ENCODE measurements around the gene KNDC1. TPM values are rescaled to one million over a fixed set of nuclear protein-coding genes. Genes with fewer than 3 reads are reported as not detected.

KNDC1 gene
- total and polyA plus RNA-seq, 2 donors (not counting 1 experiment from before 2014, with no cell fraction given): 0.17 to 0.45 TPM

GRCh38 chr10:133203652-133204195 lies 43.7 kb downstream of the KNDC1 start:
- Histone ChIP-seq H3K27me3 (replicated peaks in 1 of 4; ENCODE audit: control extremely low read depth in 1 of 4, control insufficient read depth in 3 of 4, insufficient read depth in 4 of 4, low read length in 3 of 4) (no peaks in the 10 kb centered on the region), H3K9me3 (ENCODE audit: control extremely low read depth in 1 of 3, control insufficient read depth in 2 of 3, insufficient read depth in 1 of 3, low read length in 2 of 3) (peaks cover 0 to under 1% (median 0%) of the 10 kb centered on the region in 3 donors), H3K4me2 (replicated peaks; ENCODE audit: low read depth, low read length, poor library complexity, severe bottlenecking) (no peak overlapping the region), H3K27ac (ENCODE audit: low read length in 2 of 2) (no peak overlapping the region), H3K9ac (ENCODE audit: low read length) (no peak overlapping the region), H3K4me3 (ENCODE audit: control extremely low read depth in 1 of 5, extremely low read depth in 1 of 5, insufficient read depth in 1 of 5, low read depth in 2 of 5, low read length in 4 of 5) (no peak overlapping the region), H2AFZ (ENCODE audit: insufficient read depth, low read depth, low read length, poor library complexity, severe bottlenecking) (no peak overlapping the region), H3K79me2 (ENCODE audit: control insufficient read depth, insufficient read depth, low read length) (no peaks in the 10 kb centered on the region), H3K4me1 (ENCODE audit: control insufficient read depth in 2 of 2, insufficient read depth in 2 of 2, low read length in 2 of 2) (no peaks in the 10 kb centered on the region), H3K36me3 (replicated peaks in 1 of 2; ENCODE audit: control extremely low read depth in 1 of 2, control insufficient read depth in 1 of 2, extremely low read depth in 1 of 2, insufficient read depth in 2 of 2, low read length in 1 of 2) (no peaks in the 10 kb centered on the region), H4K20me1 (ENCODE audit: control insufficient read depth, insufficient read depth, low read length, poor library complexity, severe bottlenecking) (no peaks in the 10 kb centered on the region)
- ChIA-PET POLR2A (no interaction called here), CTCF (no interaction called here)
- no peaks in the 10 kb centered on the region for H3K9me3 Mint-ChIP-seq (ENCODE audit: insufficient read depth)
- DNase-seq (no peak), ATAC-seq (ENCODE audit: low read depth) (no peak)
- no peak overlapping the region for H3K27ac Mint-ChIP-seq
- no peaks in the 10 kb centered on the region for H3K27me3 Mint-ChIP-seq
- no peak overlapping the region for H3K4me3 Mint-ChIP-seq
- intact Hi-C loops (cut with micrococcal nuclease): no loop called here
- 93% methylated on average over 26 of the region's 31 CpGs for WGBS (ENCODE audit: insufficient coverage)
- H3K4me1 Mint-ChIP-seq: no peaks in the 10 kb centered on the region
- TF ChIP-seq, protein P1, sequence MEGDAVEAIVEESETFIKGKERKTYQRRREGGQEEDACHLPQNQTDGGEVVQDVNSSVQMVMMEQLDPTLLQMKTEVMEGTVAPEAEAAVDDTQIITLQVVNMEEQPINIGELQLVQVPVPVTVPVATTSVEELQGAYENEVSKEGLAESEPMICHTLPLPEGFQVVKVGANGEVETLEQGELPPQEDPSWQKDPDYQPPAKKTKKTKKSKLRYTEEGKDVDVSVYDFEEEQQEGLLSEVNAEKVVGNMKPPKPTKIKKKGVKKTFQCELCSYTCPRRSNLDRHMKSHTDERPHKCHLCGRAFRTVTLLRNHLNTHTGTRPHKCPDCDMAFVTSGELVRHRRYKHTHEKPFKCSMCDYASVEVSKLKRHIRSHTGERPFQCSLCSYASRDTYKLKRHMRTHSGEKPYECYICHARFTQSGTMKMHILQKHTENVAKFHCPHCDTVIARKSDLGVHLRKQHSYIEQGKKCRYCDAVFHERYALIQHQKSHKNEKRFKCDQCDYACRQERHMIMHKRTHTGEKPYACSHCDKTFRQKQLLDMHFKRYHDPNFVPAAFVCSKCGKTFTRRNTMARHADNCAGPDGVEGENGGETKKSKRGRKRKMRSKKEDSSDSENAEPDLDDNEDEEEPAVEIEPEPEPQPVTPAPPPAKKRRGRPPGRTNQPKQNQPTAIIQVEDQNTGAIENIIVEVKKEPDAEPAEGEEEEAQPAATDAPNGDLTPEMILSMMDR (IDR thresholded peaks at IDR 0.05): no peak
- TF ChIP-seq EZH2 (IDR thresholded peaks at IDR 0.05; ENCODE audit: borderline replicate concordance, insufficient read depth, low read depth, low read length, poor library complexity, severe bottlenecking): no peak

DNA sequence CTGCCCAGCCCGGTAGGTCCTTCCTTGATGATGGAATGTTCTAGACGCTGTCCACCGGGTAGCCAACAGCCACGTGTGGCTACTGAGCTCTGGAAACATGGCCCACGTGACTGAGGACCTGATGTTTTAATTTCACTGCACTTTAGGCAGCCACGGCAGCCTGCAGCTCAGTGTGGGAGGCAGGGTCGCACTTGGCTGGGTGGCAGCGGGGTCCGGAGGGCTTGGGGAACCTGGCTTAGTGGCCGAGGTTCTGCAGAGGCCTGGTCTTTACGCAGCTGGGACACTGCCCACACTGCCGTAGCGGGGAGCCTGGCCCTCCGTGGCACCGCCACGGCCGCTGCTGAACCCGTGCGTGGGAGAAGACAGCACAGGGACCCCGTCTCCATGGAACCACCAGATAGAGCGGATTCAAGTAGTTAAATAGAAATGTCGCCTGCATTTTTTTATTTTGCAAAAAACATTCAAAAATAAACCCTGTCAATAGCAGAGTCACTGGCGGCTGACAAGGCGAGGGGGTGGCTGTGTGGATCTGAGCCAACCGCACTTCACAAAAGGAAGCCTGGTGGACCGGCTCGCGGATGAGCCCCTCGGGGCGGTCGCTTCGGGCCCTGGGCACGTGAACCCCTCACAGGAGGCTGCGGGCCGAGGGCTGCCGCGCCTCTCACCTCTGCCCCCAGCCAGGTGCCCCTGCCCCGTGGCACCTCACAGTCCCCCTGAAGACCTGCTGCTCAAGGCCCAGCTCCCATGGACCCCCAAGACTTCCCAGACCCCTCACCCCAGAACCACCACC lies 44.4 kb downstream of the KNDC1 start:
- Histone ChIP-seq H3K36me3 (replicated peaks in 1 of 2; ENCODE audit: control extremely low read depth in 1 of 2, control insufficient read depth in 1 of 2, extremely low read depth in 1 of 2, insufficient read depth in 2 of 2, low read length in 1 of 2) (no peaks in the 10 kb centered on the region), H4K20me1 (ENCODE audit: control insufficient read depth, insufficient read depth, low read length, poor library complexity, severe bottlenecking) (no peaks in the 10 kb centered on the region), H3K4me1 (ENCODE audit: control insufficient read depth in 2 of 2, insufficient read depth in 2 of 2, low read length in 2 of 2) (no peaks in the 10 kb centered on the region), H3K9me3 (ENCODE audit: control extremely low read depth in 1 of 3, control insufficient read depth in 2 of 3, insufficient read depth in 1 of 3, low read length in 2 of 3) (peaks cover 0 to 3% (median 0%) of the 10 kb centered on the region in 3 donors), H3K9ac (ENCODE audit: low read length) (no peak overlapping the region), H3K27me3 (replicated peaks in 1 of 4; ENCODE audit: control extremely low read depth in 1 of 4, control insufficient read depth in 3 of 4, insufficient read depth in 4 of 4, low read length in 3 of 4) (no peaks in the 10 kb centered on the region), H2AFZ (ENCODE audit: insufficient read depth, low read depth, low read length, poor library complexity, severe bottlenecking) (no peak overlapping the region), H3K79me2 (ENCODE audit: control insufficient read depth, insufficient read depth, low read length) (no peaks in the 10 kb centered on the region), H3K27ac (ENCODE audit: low read length in 2 of 2) (no peak overlapping the region), H3K4me2 (replicated peaks; ENCODE audit: low read depth, low read length, poor library complexity, severe bottlenecking) (no peak overlapping the region), H3K4me3 (ENCODE audit: control extremely low read depth in 1 of 5, extremely low read depth in 1 of 5, insufficient read depth in 1 of 5, low read depth in 2 of 5, low read length in 4 of 5) (no peak overlapping the region)
- no peak for TF ChIP-seq EZH2 (IDR thresholded peaks at IDR 0.05; ENCODE audit: borderline replicate concordance, insufficient read depth, low read depth, low read length, poor library complexity, severe bottlenecking)
- TF ChIP-seq, protein P1 (IDR thresholded peaks at IDR 0.05): no peak
- Mint-ChIP-seq H3K9me3 (ENCODE audit: insufficient read depth) (no peaks in the 10 kb centered on the region), H3K4me1 (no peaks in the 10 kb centered on the region), H3K4me3 (no peak overlapping the region), H3K27ac (no peak overlapping the region), H3K27me3 (no peaks in the 10 kb centered on the region)
- DNase-seq: no peak
- CTCF ChIA-PET: no interaction called here
- ATAC-seq (ENCODE audit: low read depth): no peak
- intact Hi-C loops (cut with micrococcal nuclease): no loop called here
- POLR2A ChIA-PET: no interaction called here
- 90% methylated on average over 37 of the region's 38 CpGs for WGBS (ENCODE audit: insufficient coverage)
